Measurements from ENCODE around the gene SIL1. TPM values are rescaled to one million over a fixed set of nuclear protein-coding genes. Genes with fewer than 3 reads are reported as not detected.

Gene SIL1
- total and polyA plus RNA-seq, 9 of the 15 experiments (the other 6 are each of a cell fraction or from before 2014, with no cell fraction given) = 1.3 to 30.5 (median 18.1) TPM

DNA sequence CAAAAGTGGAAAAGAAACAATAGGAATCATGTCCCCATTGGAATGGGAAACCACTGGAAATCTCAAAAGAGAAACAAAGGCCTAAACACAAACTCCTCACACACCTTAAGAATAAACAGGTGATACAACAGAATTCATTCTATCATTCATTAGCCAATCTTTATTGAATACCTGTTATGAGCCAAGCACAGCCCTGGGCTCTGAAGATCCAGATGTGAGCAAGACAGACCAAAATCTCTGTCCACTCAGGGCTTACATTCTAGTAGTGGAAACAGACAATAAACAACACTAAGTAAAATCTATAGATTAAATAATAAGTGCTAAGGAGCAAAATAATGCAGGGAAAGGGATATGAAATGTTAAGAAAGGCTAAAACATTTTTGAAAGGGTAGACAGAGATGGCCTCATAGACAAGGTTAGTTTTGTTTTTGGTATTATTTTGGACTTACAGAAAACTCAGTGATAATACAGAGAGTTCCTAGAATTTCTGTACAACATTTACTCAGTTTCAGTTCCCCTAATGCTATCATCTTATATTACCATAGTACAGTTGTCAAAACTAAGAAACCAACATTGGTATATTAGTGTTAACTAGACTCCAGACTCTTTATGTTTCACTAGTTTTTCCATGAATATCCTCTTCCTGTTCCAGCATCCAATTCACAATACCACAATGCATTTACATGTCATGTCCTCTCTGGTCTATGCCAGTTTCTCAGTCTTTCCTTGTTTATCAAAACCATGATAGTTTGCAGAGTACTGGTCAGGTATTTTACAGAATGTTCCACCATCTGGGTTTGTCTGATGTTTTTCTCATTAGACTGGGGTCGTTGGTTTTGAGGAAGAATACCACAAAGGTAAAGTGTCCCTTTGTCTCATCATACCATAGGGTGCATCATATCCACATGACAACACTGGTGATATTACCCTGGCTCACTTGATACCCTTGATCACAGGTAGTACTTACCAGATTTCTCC, 103.7 kb downstream of the SIL1 start:
- Histone ChIP-seq H3K9ac (ENCODE audit: insufficient read depth in 1 of 2, low read depth in 2 of 2, low read length in 2 of 2) (no peak overlapping the region), H3K4me1 (replicated peaks in 1 of 2; ENCODE audit: control insufficient read depth in 2 of 2, insufficient read depth in 2 of 2, low read length in 2 of 2) (no peaks in the 10 kb centered on the region), H3K4me3 (no peak overlapping the region), H3K9me1 (ENCODE audit: control insufficient read depth, insufficient read depth, low read length) (no peaks in the 10 kb centered on the region), H4K20me1 (replicated peaks; ENCODE audit: control insufficient read depth, insufficient read depth, low read length) (no peaks in the 10 kb centered on the region), H3K27ac (ENCODE audit: extremely low read depth, low read depth, low read length) (no peak overlapping the region), H3K27me3 (ENCODE audit: control insufficient read depth in 2 of 2, insufficient read depth in 2 of 2, low read length in 2 of 2) (no peaks in the 10 kb centered on the region), H3K79me2 (ENCODE audit: control insufficient read depth, insufficient read depth, low read length) (no peaks in the 10 kb centered on the region), H3K4me2 (ENCODE audit: insufficient read depth, low read length) (no peak overlapping the region), H2AFZ (ENCODE audit: low read depth, low read length) (no peak overlapping the region), H3K9me3 (replicated peaks; ENCODE audit: control insufficient read depth, insufficient read depth, low read depth, low read length) (no peaks in the 10 kb centered on the region), H3K36me3 (ENCODE audit: control insufficient read depth, insufficient read depth, low read length) (no peaks in the 10 kb centered on the region)
- intact Hi-C loops (cut with micrococcal nuclease) (no loop called here), in situ Hi-C loops (cut with MboI) (no loop called here)
- no peak for TF ChIP-seq CBX2 (IDR thresholded peaks at IDR 0.05; ENCODE audit: insufficient read depth, low read length, poor library complexity, severe bottlenecking)
- no peak for TF ChIP-seq RFX1 (IDR thresholded peaks at IDR 0.05)
- no peak for TF ChIP-seq ZNF644 (tag; IDR thresholded peaks at IDR 0.05; ENCODE audit: low read depth)
- no peak for TF ChIP-seq CREBBP (IDR thresholded peaks at IDR 0.05; ENCODE audit: low read depth, low read length)
- no TSS peak for BruUV-seq (replicated peaks)
- CTCF ChIA-PET (ENCODE audit: low intra/inter-chr PET ratio) = no interaction called here
- DNase-seq (ENCODE audit: extremely low read depth in 1 of 4, low spot score in 3 of 4) (no peak), ATAC-seq (no peak), FAIRE-seq (no peak)
- POLR2A ChIA-PET = no interaction called here
- WGBS (ENCODE audit: insufficient coverage, low coverage, missing lambda C conversion rate) = 4% methylated on average over 1 of the region's 1 CpG
